ENCODE results near the gene C19orf33.

Gene C19orf33

DNA sequence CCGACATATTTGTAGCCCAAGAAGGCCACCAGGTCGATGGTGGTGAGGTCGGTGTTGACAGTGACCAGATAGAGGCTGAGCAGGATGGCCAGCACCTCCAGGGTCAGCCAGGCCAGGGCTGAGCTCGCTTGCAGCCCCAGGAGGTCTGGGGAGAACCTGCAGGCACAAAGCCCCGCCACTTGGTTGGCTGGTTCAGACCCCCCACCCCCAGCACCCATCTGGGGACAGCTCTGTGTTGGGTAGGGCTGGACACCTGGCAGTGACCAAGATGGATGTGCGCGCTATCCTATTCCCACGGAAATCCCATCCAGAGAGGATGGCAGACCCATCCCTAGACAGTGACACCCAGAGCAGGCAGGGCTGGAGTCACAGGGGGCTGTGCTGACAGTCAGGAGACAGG is 3.5 kb downstream of the C19orf33 start:
- in situ Hi-C loops (cut with HindIII; ENCODE audit: low sequenced_read_pairs), result no loop called here

GRCh38 chr19:38308006-38308766 is 4.1 kb downstream of the C19orf33 start:
- in situ Hi-C loops (cut with HindIII; ENCODE audit: low sequenced_read_pairs), result no loop called here

- in situ Hi-C loops (cut with HindIII; ENCODE audit: low sequenced_read_pairs), result no loop called here
Observed at GRCh38 chr19:38308926-38309614, 5.0 kb downstream of the C19orf33 start.

DNA sequence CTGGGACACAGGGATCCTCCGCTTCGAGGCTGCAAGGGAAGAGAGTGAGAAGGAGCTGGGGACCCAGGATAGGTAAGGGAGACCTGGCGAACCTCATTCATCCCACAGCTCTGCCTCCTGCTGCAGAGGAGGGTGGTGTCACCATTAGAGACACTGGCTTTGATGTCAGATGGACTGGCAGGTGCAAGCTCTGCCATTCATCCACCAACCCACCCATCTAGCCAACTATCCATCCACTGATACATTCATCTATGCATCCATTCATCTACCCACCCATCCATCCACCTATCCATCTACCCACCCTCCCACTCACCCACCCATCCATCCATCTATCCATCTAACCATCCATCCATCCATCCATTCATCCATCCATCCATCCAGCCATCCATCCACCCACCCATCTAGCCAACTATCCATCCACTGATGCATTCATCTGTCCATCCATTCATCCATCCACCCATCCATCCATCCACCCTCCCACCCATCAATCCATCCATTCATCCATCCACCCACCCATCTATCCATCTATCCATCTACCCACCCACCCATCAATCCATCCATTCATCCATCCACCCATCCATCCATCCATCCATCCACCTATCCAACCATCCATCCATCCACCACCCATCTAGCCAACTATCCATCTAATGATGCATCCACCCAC is 5.7 kb downstream of the C19orf33 start:
- in situ Hi-C loops (cut with HindIII; ENCODE audit: low sequenced_read_pairs), result no loop called here

GRCh38 chr19:38310279-38310670 is 6.2 kb downstream of the C19orf33 start:
- in situ Hi-C loops (cut with HindIII; ENCODE audit: low sequenced_read_pairs), result no loop called here

- in situ Hi-C loops (cut with HindIII; ENCODE audit: low sequenced_read_pairs), result no loop called here
Observed at GRCh38 chr19:38310986-38311385, 6.9 kb downstream of the C19orf33 start.

GRCh38 chr19:38315657-38316476 is 11.8 kb downstream of the C19orf33 start, which contains the start of gene YIF1B:
YIF1B (minus strand) TSS chr19:38315947; CDS start chr19:38315917, 30 bp downstream.
- in situ Hi-C loops (cut with HindIII; ENCODE audit: low sequenced_read_pairs), result loop anchor here (5.0 kb wide), 1 partner anchor 64 kb away; no protein-coding TSS in a partner anchor

DNA sequence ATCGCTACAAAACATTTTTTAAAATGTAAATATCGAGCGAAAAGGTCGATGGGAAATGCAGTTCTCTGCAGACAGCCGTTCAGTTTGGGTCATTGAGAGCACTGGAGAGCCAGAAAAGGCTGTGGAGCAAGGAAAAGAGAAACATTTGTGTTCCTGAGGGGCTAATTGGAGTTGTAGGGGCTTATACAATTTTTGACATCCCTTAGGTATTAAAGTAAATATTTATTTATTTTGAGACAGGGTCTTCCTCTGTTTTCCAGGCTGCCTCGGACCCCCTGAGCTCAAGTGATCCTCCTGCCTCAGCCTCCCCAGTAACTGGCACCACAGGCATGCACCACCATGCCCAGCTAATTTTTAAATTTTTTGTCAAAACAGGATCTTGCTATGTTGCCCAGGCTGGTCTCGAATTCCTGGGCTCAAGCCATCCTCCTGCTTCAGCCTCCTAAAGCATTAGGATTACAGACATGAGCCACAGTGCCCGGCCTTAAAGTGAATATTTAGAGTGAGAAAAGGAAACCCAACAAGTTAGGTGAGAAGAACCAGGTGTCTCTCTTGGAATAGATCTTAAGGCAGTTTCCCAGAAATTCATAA is 12.5 kb downstream of the C19orf33 start:
- in situ Hi-C loops (cut with HindIII; ENCODE audit: low sequenced_read_pairs), result loop anchor here (5.0 kb wide), 1 partner anchor 64 kb away; no protein-coding TSS in a partner anchor

- in situ Hi-C loops (cut with HindIII; ENCODE audit: low sequenced_read_pairs), result loop anchor here (5.0 kb wide), 1 partner anchor 65 kb away; no protein-coding TSS in a partner anchor
Observed at GRCh38 chr19:38317104-38317612, 13.1 kb downstream of the C19orf33 start.

DNA sequence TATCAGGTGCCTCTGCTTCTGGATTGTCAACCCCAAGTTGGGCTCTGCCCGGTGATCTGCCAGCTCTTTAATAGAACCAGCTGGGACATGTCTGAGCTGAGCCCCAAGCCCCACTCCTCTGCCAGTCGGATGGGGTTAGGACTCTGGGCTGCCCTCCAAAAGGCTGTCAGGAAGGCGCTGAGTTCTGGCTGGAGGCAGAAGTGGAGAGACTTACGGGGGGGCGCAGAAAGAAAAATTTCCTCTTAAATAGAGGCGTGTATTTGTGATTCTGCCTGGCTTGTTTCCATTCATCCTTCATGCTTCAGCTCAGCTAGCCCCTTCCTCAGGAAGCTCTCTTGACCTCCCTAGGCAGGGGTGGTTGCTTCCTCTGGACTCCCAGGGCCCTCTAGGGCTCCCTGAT is 14.6 kb downstream of the C19orf33 start:
- in situ Hi-C loops (cut with HindIII; ENCODE audit: low sequenced_read_pairs), result loop anchor here (5.0 kb wide), 1 partner anchor 66 kb away; no protein-coding TSS in a partner anchor

DNA sequence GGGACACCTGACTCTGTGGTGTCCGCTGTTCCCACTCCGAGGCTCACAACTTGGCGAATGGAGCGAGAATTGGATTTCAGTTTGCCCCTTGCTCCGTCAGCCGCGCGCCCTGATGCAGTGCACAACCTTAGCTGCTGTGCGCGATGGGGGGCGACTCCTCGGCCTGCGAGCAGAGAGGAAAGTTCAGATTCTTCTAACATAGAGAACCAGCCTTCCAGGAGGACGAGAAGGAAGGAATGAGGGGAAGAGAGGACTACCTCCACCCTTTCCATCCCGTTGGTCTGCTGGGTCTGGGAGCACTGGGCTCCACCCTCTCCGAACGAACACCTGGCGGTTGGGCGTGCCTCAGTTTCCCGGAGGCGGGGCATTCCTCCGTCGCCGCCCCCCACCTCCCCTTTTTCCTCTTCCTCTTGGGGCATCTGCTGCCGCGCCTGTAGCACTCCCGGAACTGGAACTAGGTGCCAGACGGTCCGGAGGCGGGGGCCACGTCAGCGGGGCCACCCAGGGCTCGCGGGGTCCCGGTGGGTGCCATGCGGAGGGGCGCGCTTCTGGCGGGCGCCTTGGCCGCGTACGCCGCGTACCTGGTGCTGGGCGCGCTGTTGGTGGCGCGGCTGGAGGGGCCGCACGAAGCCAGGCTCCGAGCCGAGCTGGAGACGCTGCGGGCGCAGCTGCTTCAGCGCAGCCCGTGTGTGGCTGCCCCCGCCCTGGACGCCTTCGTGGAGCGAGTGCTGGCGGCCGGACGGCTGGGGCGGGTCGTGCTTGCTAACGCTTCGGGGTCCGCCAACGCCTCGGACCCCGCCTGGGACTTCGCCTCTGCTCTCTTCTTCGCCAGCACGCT is 15.6 kb downstream of the C19orf33 start, which contains the start of gene KCNK6:
Gene KCNK6, plus strand, starts transcription at position 425 of the 838 bp plus-strand sequence. Its CDS starts 106 bp downstream, at position 531.
- in situ Hi-C loops (cut with HindIII; ENCODE audit: low sequenced_read_pairs), result loop anchor here (5.0 kb wide), 1 partner anchor 67 kb away; no protein-coding TSS in a partner anchor

GRCh38 chr19:38320969-38321339 is 16.9 kb downstream of the C19orf33 start:
- in situ Hi-C loops (cut with HindIII; ENCODE audit: low sequenced_read_pairs), result no loop called here

- in situ Hi-C loops (cut with HindIII; ENCODE audit: low sequenced_read_pairs), result no loop called here
Observed at GRCh38 chr19:38321646-38322196, 17.7 kb downstream of the C19orf33 start.

DNA sequence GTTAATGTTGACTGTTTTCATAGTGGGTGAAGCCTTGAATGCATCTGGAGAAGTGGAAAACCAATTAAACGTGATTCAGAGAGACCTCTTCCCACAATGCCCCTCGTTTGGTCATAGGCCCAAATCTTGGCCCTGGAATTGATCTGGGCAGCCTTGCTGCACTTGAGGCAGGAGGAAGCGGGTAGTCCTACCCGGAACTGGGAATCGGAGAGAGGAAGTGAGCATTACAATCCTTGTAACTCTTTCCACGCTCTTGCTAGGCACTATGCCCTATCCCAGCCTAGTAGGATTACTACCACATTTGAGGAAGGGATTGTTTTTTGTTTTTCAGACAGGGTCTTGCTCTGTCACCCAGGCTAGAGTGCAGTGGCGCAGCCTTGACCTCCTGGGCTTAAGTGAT is 19.2 kb downstream of the C19orf33 start:
- in situ Hi-C loops (cut with HindIII; ENCODE audit: low sequenced_read_pairs), result no loop called here

GRCh38 chr19:38324431-38324830 is 20.4 kb downstream of the C19orf33 start:
- in situ Hi-C loops (cut with HindIII; ENCODE audit: low sequenced_read_pairs), result no loop called here

- in situ Hi-C loops (cut with HindIII; ENCODE audit: low sequenced_read_pairs), result no loop called here
Observed at GRCh38 chr19:38326591-38326990, 22.5 kb downstream of the C19orf33 start.

- in situ Hi-C loops (cut with HindIII; ENCODE audit: low sequenced_read_pairs), result no loop called here
Observed at GRCh38 chr19:38329651-38330050, 25.6 kb downstream of the C19orf33 start.

DNA sequence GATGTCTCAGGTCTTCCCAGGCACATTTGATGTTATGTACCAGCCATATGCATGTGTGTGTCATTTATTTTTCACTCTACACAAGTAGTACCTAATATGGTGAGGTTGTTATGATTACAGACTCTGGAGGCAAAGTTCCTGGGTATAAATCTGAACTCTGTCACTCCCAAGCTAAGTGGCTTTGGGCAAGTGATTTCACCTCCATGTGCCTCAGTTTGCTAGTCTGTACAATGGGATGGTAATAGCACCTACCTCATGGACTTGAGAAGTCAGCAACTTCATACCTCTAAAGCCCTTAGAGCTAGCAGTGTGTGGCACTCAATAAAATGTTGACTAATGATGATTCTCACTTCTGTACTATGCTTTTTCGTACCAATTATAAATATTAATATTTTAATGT is 27.7 kb downstream of the C19orf33 start:
- in situ Hi-C loops (cut with HindIII; ENCODE audit: low sequenced_read_pairs), result no loop called here

DNA sequence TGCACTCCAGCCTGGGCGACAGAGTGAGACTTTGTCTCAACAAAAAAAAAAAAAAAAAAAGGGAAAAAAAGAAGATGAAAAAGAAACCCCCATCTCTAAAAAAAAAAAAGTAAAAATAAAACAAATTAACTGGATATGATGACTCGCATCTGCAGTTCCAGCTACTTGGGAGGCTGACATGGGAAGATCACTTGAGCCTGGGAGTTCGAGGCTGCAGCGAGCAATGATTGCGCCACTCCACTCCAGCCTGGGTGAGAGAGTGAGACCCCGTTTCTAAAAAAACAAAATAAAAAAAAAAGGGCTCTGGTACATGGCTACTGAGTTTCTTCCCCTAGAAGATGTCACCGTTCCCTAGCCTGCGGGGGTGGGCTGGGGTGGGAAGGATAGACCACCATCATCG is 29.2 kb downstream of the C19orf33 start:
- in situ Hi-C loops (cut with HindIII; ENCODE audit: low sequenced_read_pairs), result no loop called here
